C4-2B (cell line): ENCODE results near the gene ORC6.

Source experiments
- H3K27ac ChIP-seq: fragments of 450-650 bp; 2 replicates; pipeline ENCODE4 v1.5.1; 2017
- CTCF ChIP-seq: fragments of 450-650 bp; conservative IDR thresholded peaks from 2 replicates; pipeline ENCODE4 v1.5.1; 2017; ENCODE audit warnings: mild to moderate bottlenecking
- ZFX ChIP-seq: fragments of 450-650 bp; IDR thresholded peaks from 2 replicates; pipeline ENCODE4 v1.6.1; 2017

The ORC6 gene

DNA sequence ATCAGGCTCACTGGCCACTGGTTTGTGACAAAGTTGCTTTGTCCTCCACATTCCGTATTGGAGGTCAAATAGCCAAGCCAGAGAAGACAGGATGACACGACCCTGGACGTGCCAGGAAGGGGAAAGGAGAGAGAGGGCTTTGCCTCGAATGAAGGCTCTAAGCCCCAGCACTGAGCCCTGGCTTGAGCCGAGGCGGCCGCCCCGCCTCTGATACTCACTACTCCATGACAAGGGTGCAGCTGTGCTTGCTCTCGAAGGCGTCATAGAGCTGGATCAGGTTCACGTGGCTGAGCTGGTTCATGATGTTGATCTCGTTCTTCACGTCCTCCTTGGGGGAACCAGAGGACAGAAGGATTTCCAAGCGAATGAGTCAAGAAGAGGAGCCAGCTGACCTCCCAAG is 39.3 kb downstream of the ORC6 start:
- TF ChIP-seq CTCF (no peak), ZFX (no peak)
- H3K27ac ChIP-seq: no peak overlapping the region

- H3K27ac ChIP-seq: no peak overlapping the region
- no peak for TF ChIP-seq ZFX
- no peak for TF ChIP-seq CTCF
These were observed 40.0 kb downstream of the ORC6 start for GRCh38 chr16:46729326-46729995.

DNA sequence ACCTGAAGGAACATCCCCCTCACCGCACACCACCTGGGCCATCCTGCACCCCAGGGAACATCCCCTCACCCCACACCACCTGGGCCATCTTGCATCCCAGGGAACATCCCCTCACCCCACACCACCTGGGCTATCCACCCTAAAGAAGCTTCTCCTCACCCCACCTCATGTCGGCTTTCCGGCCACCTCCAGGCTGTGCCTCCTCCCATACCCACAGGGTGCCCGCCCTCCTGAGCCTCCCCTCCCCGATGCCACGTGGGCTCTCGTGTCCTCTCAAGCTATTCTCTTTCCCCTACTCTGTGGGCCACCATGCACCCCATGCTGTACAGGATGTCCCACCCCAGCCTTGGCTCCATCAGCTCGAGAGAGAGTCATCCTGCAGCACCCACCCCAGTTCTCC is 40.7 kb downstream of the ORC6 start:
- TF ChIP-seq CTCF (no peak), ZFX (no peak)

GRCh38 chr16:46730801-46731690 is 41.6 kb downstream of the ORC6 start:
- TF ChIP-seq CTCF: no peak
- H3K27ac ChIP-seq: no peak overlapping the region

More for the DNA sequence above, 40.7 kb downstream of the ORC6 start:
- no peak overlapping the region for H3K27ac ChIP-seq

GRCh38 chr16:46731691-46732555 is 42.5 kb downstream of the ORC6 start:
- TF ChIP-seq CTCF (no peak), ZFX (no peak)

GRCh38 chr16:46732561-46732960 is 43.1 kb downstream of the ORC6 start:
- TF ChIP-seq CTCF: no peak
- TF ChIP-seq ZFX: no peak
- H3K27ac ChIP-seq: no peak overlapping the region

More at GRCh38 chr16:46731691-46732555, 42.5 kb downstream of the ORC6 start:
- H3K27ac ChIP-seq: no peak overlapping the region
